ENCODE measurements around the gene DNAJB6. TPM values are rescaled to one million over a fixed set of nuclear protein-coding genes. Genes with fewer than 3 reads are reported as not detected.

The DNAJB6 gene
- total RNA-seq, 1 experiment from 2014 or later, result 82.5 TPM

GRCh38 chr7:157323401-157323800 is 13.4 kb upstream of the DNAJB6 start:
- BruUV-seq (replicated peaks), result no TSS peak
- Histone ChIP-seq H2AFZ (ENCODE audit: low read depth, low read length, poor library complexity, severe bottlenecking) (no peak overlapping the region), H3K36me3 (ENCODE audit: control insufficient read depth in 1 of 2, insufficient read depth in 2 of 2, low read length in 2 of 2) (no peaks in the 10 kb centered on the region), H4K20me1 (ENCODE audit: insufficient read depth) (no peaks in the 10 kb centered on the region), H3K9me2 (ENCODE audit: insufficient read depth) (no peaks in the 10 kb centered on the region), H3K4me3 (replicated peaks in 1 of 2; ENCODE audit: low read depth in 1 of 2, low read length in 2 of 2) (no peak overlapping the region), H3K27ac (ENCODE audit: low read depth, low read length) (no peak overlapping the region), H3K4me1 (ENCODE audit: control insufficient read depth in 1 of 2, insufficient read depth in 2 of 2, low read length in 2 of 2) (peaks cover 0 to 8% of the 10 kb centered on the region in 2 experiments; a peak in 1 of 4 replicates), H3K79me2 (ENCODE audit: insufficient read depth, low read length) (no peaks in the 10 kb centered on the region), H3K27me3 (ENCODE audit: insufficient read depth, low read length) (no peaks in the 10 kb centered on the region), H3K9me3 (ENCODE audit: control insufficient read depth in 1 of 2, insufficient read depth in 1 of 2, low read depth in 1 of 2, low read length in 2 of 2) (no peaks in the 10 kb centered on the region), H3K9ac (ENCODE audit: low read length) (no peak overlapping the region), H3K4me2 (ENCODE audit: low read length) (no peak overlapping the region)
- POLR2A ChIA-PET, result no interaction called here
- no peak; the same call in 1 of the 2 replicates for ATAC-seq
- no peak for TF ChIP-seq RAD21 (IDR thresholded peaks at IDR 0.05; ENCODE audit: low read depth)
- no peak for TF ChIP-seq JUND (IDR thresholded peaks at IDR 0.05)
- no peak for TF ChIP-seq POLR2AphosphoS5 (IDR thresholded peaks at IDR 0.05; ENCODE audit: low read depth, low read length)
- TF ChIP-seq REST (IDR thresholded peaks at IDR 0.05; ENCODE audit: low read depth), result no peak
- TF ChIP-seq EGR1 (IDR thresholded peaks at IDR 0.05; ENCODE audit: low read depth), result no peak
- TF ChIP-seq MAX (IDR thresholded peaks at IDR 0.05), result no peak
- no peak for TF ChIP-seq ATF3 (IDR thresholded peaks at IDR 0.05)
- TF ChIP-seq ZNF274 (IDR thresholded peaks at IDR 0.05; ENCODE audit: low read depth, low read length), result no peak
- no peak for TF ChIP-seq ZFX (IDR thresholded peaks at IDR 0.05)
- no peak for TF ChIP-seq SRF (IDR thresholded peaks at IDR 0.05; ENCODE audit: low read depth)
- TF ChIP-seq TCF7L2 (IDR thresholded peaks at IDR 0.05; ENCODE audit: borderline replicate concordance, extremely low read depth, insufficient read depth, insufficient read length), result no peak
- RAD21 ChIA-PET (ENCODE audit: low non-redundant PET in 1 of 2, low total read pairs in 2 of 2, uncharacterized antibody in 2 of 2, unreplicated experiment in 2 of 2), result no interaction called here
- DNase-seq (ENCODE audit: low read depth, low spot score), result no peak
- CTCF ChIA-PET, result no interaction called here
- intact Hi-C loops (cut with micrococcal nuclease), result no loop called here
